Testis (tissue), 3 donors: ENCODE measurements around the gene PAX7. TPM values are rescaled to one million over a fixed set of nuclear protein-coding genes. Genes with fewer than 3 reads are reported as not detected.

ENCODE experiments used
- DNase-seq: peaks from one replicate; pipeline ENCODE4 v3.0.0-alpha.2; 2019
- H3K27ac ChIP-seq, 2 donors: fragments of 200-600 bp; sonication (generic); one replicate each; pipeline ENCODE4 v1.5.1; 2019
- H3K27me3 ChIP-seq: fragments of 200-600 bp; sonication (generic); one replicate; pipeline ENCODE4 v1.5.1; 2019
- H3K36me3 ChIP-seq: fragments of 200-600 bp; sonication (generic); one replicate; pipeline ENCODE4 v1.5.1; 2017; ENCODE audit warnings: low read depth; ENCODE audit errors: missing control alignments
- H3K4me1 ChIP-seq: fragments of 200-600 bp; sonication (generic); one replicate; pipeline ENCODE4 v1.5.1; 2019
- H3K4me3 ChIP-seq, 2 donors: fragments of 200-600 bp; sonication (generic); one replicate each; pipeline ENCODE4 v1.5.1; 2017 to 2019
- H3K9me3 ChIP-seq: fragments of 200-600 bp; sonication (generic); one replicate; pipeline ENCODE4 v1.5.1; 2017
- CTCF ChIP-seq, 3 experiments: fragments of 450-650 bp in 2 of 3; fragments of 200-600 bp in 1 of 3; sonication (generic) in 1 of 3; IDR thresholded peaks; one replicate each; pipeline ENCODE4 v1.5.1; 2016 to 2019; ENCODE audit warnings: antibody characterized with exemption in 3 of 3, mild to moderate bottlenecking in 2 of 3, moderate library complexity in 1 of 3
- POLR2A ChIP-seq: fragments of 450-650 bp; IDR thresholded peaks from one replicate; pipeline ENCODE4 v1.6.1; 2017; ENCODE audit warnings: antibody characterized with exemption, mild to moderate bottlenecking, moderate library complexity
- WGBS, 2 donors: methylation state at CpG; one replicate each; pipeline ENCODE4 v1.1.5; 2018; 5-methylcytosine and 5-hydroxymethylcytosine counted together
- intact Hi-C: fragments of 100-400 bp; cut with DNase I; formaldehyde crosslinking; loops from one replicate; pipeline ENCODE4 v1.15.1; 2023; ENCODE audit warnings: low total_unique reads
- polyA plus RNA-seq: library from polyadenylated mRNA; stranded (reverse); fragments of 350-450 nt; fragmentation: Illumina TruSeq; extraction: RNeasy Lipid Tissue Mini Kit (QIAGEN cat#74804); gene quantifications from one replicate; pipeline ENCODE4 v1.2.3, GENCODE V29; 2014; ENCODE audit warnings: low read depth, low replicate concordance; ENCODE audit not compliant: insufficient read depth
- total RNA-seq, 2 donors: library from RNA; depleted of rRNA; stranded (reverse); fragments of >200 nt; gene quantifications; one replicate each; pipeline ENCODE4 v1.2.3, GENCODE V29; 2016

PAX7 gene
- total and polyA plus RNA-seq, 3 donors from 2014 or later, result 0.16 to 0.37 (median 0.18) TPM

- DNase-seq, result no peak
- no peaks in the 10 kb centered on the region for H3K27me3 ChIP-seq
- no peak overlapping the region for H3K27ac ChIP-seq
- 77 to 80% methylated on average over 10 to 11 of the region's 11 CpGs for WGBS, 2 donors
- intact Hi-C loops, result no loop called here
- no peak overlapping the region for H3K4me3 ChIP-seq
- no peaks in the 10 kb centered on the region for H3K4me1 ChIP-seq
- TF ChIP-seq CTCF (IDR thresholded peaks at IDR 0.05), result no peak
- no peak for TF ChIP-seq POLR2A
- no peaks in the 10 kb centered on the region for H3K36me3 ChIP-seq
- H3K9me3 ChIP-seq, result no peaks in the 10 kb centered on the region
Measured at GRCh38 chr1:18711536-18712251, 81.0 kb downstream of the PAX7 start.

GRCh38 chr1:18712252-18712600 lies 81.6 kb downstream of the PAX7 start:
- Histone ChIP-seq H3K9me3 (no peaks in the 10 kb centered on the region), H3K27ac (no peak overlapping the region), H3K36me3 (no peaks in the 10 kb centered on the region), H3K4me1 (no peaks in the 10 kb centered on the region), H3K27me3 (no peaks in the 10 kb centered on the region), H3K4me3 (no peak overlapping the region)
- no peak for TF ChIP-seq CTCF (IDR thresholded peaks at IDR 0.05)
- TF ChIP-seq POLR2A, result no peak
- WGBS, 2 donors, result 84 to 86% methylated on average over 5 of the region's 5 CpGs
- intact Hi-C loops, result no loop called here
- no peak for DNase-seq

- intact Hi-C loops, result no loop called here
- no peak overlapping the region for H3K27ac ChIP-seq
- no peak for DNase-seq
- no peaks in the 10 kb centered on the region for H3K4me1 ChIP-seq
- no peak overlapping the region for H3K4me3 ChIP-seq
- H3K36me3 ChIP-seq, result no peaks in the 10 kb centered on the region
- no peaks in the 10 kb centered on the region for H3K27me3 ChIP-seq
- TF ChIP-seq POLR2A, result no peak
- no peak for TF ChIP-seq CTCF (IDR thresholded peaks at IDR 0.05)
- WGBS, 2 donors, result 77 to 85% methylated on average over 12 of the region's 12 CpGs
- H3K9me3 ChIP-seq, result no peaks in the 10 kb centered on the region
Measured at GRCh38 chr1:18714404-18715175, 83.9 kb downstream of the PAX7 start.

- no peak for DNase-seq
- TF ChIP-seq POLR2A, result no peak
- TF ChIP-seq CTCF (IDR thresholded peaks at IDR 0.05), result no peak
- Histone ChIP-seq H3K9me3 (no peaks in the 10 kb centered on the region), H3K27me3 (no peaks in the 10 kb centered on the region), H3K27ac (no peak overlapping the region), H3K4me3 (no peak overlapping the region), H3K4me1 (no peaks in the 10 kb centered on the region), H3K36me3 (no peaks in the 10 kb centered on the region)
- WGBS, 2 donors, result 29 to 30% methylated on average over 15 of the region's 15 CpGs
- intact Hi-C loops, result no loop called here
Measured at GRCh38 chr1:18716112-18716784, 85.6 kb downstream of the PAX7 start.
